ENCODE data around the gene KCNK4.

DNA sequence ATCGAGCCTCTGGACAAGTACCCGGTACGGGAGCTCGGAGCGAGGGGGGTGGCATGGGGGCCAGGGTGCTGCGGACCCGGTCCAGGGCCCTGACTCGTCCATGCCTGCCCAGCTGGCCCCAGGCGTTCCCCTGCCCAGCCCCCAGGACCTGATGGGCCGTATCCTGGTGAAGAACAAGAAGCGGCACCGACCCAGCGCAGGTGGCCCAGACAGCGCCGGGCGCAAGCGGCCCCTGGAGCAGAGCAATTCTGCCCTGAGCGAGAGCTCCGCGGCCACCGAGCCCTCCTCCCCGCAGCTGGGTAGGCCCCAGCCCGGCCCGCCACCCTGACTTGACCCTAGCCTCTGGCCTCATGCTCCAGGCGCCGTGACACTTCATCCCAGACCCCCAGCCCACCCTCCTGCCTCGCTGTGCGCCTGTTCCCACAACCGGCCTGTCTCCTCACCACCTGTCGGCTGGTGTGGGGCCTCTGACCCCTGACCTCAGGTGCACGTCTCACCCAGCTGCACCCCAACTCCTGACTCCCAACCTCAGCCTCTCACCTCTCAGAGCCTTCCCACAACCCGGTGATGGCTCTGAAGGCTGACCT lies 32.1 kb upstream of the KCNK4 start:
- TF ChIP-seq EP300 (IDR thresholded peaks at IDR 0.05; ENCODE audit: borderline replicate concordance) (no peak), RAD21 (IDR thresholded peaks at IDR 0.05; ENCODE audit: low read depth) (no peak), REST (IDR thresholded peaks at IDR 0.05; ENCODE audit: low read depth) (no peak), TAF1 (IDR thresholded peaks at IDR 0.05; ENCODE audit: low read depth) (no peak), EGR1 (IDR thresholded peaks at IDR 0.05) (no peak), YY1 (IDR thresholded peaks at IDR 0.05; ENCODE audit: low read depth) (no peak), TCF12 (IDR thresholded peaks at IDR 0.05; ENCODE audit: low read depth) (no peak), CREB1 (IDR thresholded peaks at IDR 0.05; ENCODE audit: low read depth) (no peak), ZBTB7A (IDR thresholded peaks at IDR 0.05; ENCODE audit: low read depth) (no peak), CEBPB (IDR thresholded peaks at IDR 0.05) (no peak), NFIC (IDR thresholded peaks at IDR 0.05) (no peak)
- TF ChIP-seq, protein P1, sequence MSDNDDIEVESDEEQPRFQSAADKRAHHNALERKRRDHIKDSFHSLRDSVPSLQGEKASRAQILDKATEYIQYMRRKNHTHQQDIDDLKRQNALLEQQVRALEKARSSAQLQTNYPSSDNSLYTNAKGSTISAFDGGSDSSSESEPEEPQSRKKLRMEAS (IDR thresholded peaks at IDR 0.05), result no peak
- TF ChIP-seq, protein P2, sequence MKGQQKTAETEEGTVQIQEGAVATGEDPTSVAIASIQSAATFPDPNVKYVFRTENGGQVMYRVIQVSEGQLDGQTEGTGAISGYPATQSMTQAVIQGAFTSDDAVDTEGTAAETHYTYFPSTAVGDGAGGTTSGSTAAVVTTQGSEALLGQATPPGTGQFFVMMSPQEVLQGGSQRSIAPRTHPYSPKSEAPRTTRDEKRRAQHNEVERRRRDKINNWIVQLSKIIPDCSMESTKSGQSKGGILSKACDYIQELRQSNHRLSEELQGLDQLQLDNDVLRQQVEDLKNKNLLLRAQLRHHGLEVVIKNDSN (IDR thresholded peaks at IDR 0.05), result no peak

Measured in Ishikawa (cell line).